Activated CD4-positive, alpha-beta T cell treated with anti-CD3 and anti-CD28 coated beads for 36 hours (primary cell): Measurements from ENCODE around the gene DLGAP4. TPM values are rescaled to one million over a fixed set of nuclear protein-coding genes. Genes with fewer than 3 reads are reported as not detected.
A peak's percentile ranks its signal among the peaks of the same experiment; 100 is the strongest.
"Not testable (repeated sequence)": the region's sequence is repeated elsewhere in the genome, so short reads cannot be mapped to it uniquely, and the experiment has no call there.

ENCODE experiments used
- ATAC-seq: fragments of 200-7000 bp; cut with Tn5 transposase; one replicate; pipeline ENCODE4 v1.10.0; 2021; ENCODE audit warnings: mild to moderate bottlenecking, moderate library complexity
- CTCF ChIA-PET: fragments of 350-600 bp; sonication (Branson Sonifier 250); formaldehyde crosslinking; loops from one replicate; lab custom pipeline; 2021; ENCODE audit warnings: antibody characterized with exemption; lab: Charles Lee
- POLR2A ChIA-PET: fragments of 350-600 bp; sonication (Branson Sonifier 250); formaldehyde crosslinking; loops from one replicate; lab custom pipeline; 2021; ENCODE audit warnings: antibody characterized with exemption, inconsistent platforms; lab: Charles Lee
- DNase-seq: peaks from one replicate; pipeline ENCODE4 v3.0.0-alpha.2; 2020
- H3K27ac Mint-ChIP-seq: one replicate; pipeline ENCODE4 v1.8.0; 2021; ENCODE audit warnings: mixed read lengths
- H3K27me3 Mint-ChIP-seq: one replicate; pipeline ENCODE4 v1.8.0; 2021; ENCODE audit warnings: mixed read lengths
- H3K36me3 Mint-ChIP-seq: one replicate; pipeline ENCODE4 v1.8.0; 2021; ENCODE audit warnings: low read depth, mixed read lengths
- H3K4me1 Mint-ChIP-seq: one replicate; pipeline ENCODE4 v1.8.0; 2021; ENCODE audit warnings: mixed read lengths
- H3K4me3 Mint-ChIP-seq: one replicate; pipeline ENCODE4 v1.8.0; 2021; ENCODE audit warnings: mild to moderate bottlenecking, moderate library complexity, mixed read lengths
- H3K9me3 Mint-ChIP-seq: one replicate; pipeline ENCODE4 v1.8.0; 2021; ENCODE audit warnings: low read depth, mixed read lengths
- intact Hi-C, 2 experiments: fragments of 100-400 bp; cut with DNase I in 1 of 2; cut with micrococcal nuclease in 1 of 2; formaldehyde crosslinking; loops; one replicate each; pipeline versions ENCODE4 v1.14.2 to v1.15.1; 2022 to 2024; cut with DNase I, micrococcal nuclease
- total RNA-seq, 2 experiments: library from RNA; stranded (reverse); gene quantifications; one replicate each; pipeline ENCODE4 v1.2.3, GENCODE V29; 2021

Gene DLGAP4
- total RNA-seq, 2 experiments from 2014 or later: 19.0 to 21.8 TPM

GRCh38 chr20:36374995-36375394 lies 68.9 kb downstream of the DLGAP4 start:
- no peak for ATAC-seq
- CTCF ChIA-PET: interaction anchor here (1.3 kb wide), 1 partner anchor 20 kb away, joined by 3 read pairs; no protein-coding TSS in a partner anchor

GRCh38 chr20:36377348-36378326 lies 71.5 kb downstream of the DLGAP4 start:
- intact Hi-C loops: no loop called here
- no peaks in the 10 kb centered on the region for H3K9me3 Mint-ChIP-seq
- no peaks in the 10 kb centered on the region for H3K4me1 Mint-ChIP-seq
- ChIA-PET CTCF (interaction anchor here (1.0 to 1.1 kb wide), 2 partner anchors 20 to 175 kb away, joined by 5 to 7 read pairs; no protein-coding TSS in a partner anchor), POLR2A (no interaction called here)
- no peak overlapping the region for H3K27ac Mint-ChIP-seq
- DNase-seq (no peak), ATAC-seq (no peak)
- H3K27me3 Mint-ChIP-seq: peaks cover 21% of the 10 kb centered on the region
- H3K36me3 Mint-ChIP-seq: no peaks in the 10 kb centered on the region
- H3K4me3 Mint-ChIP-seq: no peak overlapping the region

More at GRCh38 chr20:36374995-36375394, 68.9 kb downstream of the DLGAP4 start:
- no peaks in the 10 kb centered on the region for H3K4me1 Mint-ChIP-seq
- peaks cover 21% of the 10 kb centered on the region for H3K27me3 Mint-ChIP-seq
- no peak overlapping the region for H3K27ac Mint-ChIP-seq
- H3K4me3 Mint-ChIP-seq: no peak overlapping the region
- intact Hi-C loops: no loop called here
- H3K9me3 Mint-ChIP-seq: no peaks in the 10 kb centered on the region
- no peaks in the 10 kb centered on the region for H3K36me3 Mint-ChIP-seq
- POLR2A ChIA-PET: no interaction called here
- no peak for DNase-seq

- no peak for ATAC-seq
- ChIA-PET POLR2A (no interaction called here), CTCF (no interaction called here)
- H3K27ac Mint-ChIP-seq: no peak overlapping the region
- no peak overlapping the region for H3K4me3 Mint-ChIP-seq
- intact Hi-C loops: no loop called here
- no peaks in the 10 kb centered on the region for H3K9me3 Mint-ChIP-seq
- H3K4me1 Mint-ChIP-seq: no peaks in the 10 kb centered on the region
- no peaks in the 10 kb centered on the region for H3K36me3 Mint-ChIP-seq
- peaks cover 22% of the 10 kb centered on the region for H3K27me3 Mint-ChIP-seq
- DNase-seq: no peak
Observed at GRCh38 chr20:36378686-36379085, 72.5 kb downstream of the DLGAP4 start.

GRCh38 chr20:36379914-36380313 lies 73.8 kb downstream of the DLGAP4 start:
- H3K27ac Mint-ChIP-seq, H3K36me3 Mint-ChIP-seq, POLR2A ChIA-PET, CTCF ChIA-PET, H3K4me1 Mint-ChIP-seq, ATAC-seq, H3K4me3 Mint-ChIP-seq, intact Hi-C loops, DNase-seq, H3K9me3 Mint-ChIP-seq: not testable (repeated sequence)
- peaks cover 22% of the 10 kb centered on the region for H3K27me3 Mint-ChIP-seq

- ChIA-PET POLR2A (no interaction called here), CTCF (interaction anchor here (0.7 to 1.3 kb wide), 2 partner anchors 14 to 54 kb away, joined by 3 read pairs; no protein-coding TSS in a partner anchor)
- peak; percentile 73 for DNase-seq
- no peaks in the 10 kb centered on the region for H3K4me1 Mint-ChIP-seq
- no peak overlapping the region for H3K4me3 Mint-ChIP-seq
- peak; percentile 78 for ATAC-seq
- H3K27ac Mint-ChIP-seq: no peak overlapping the region
- intact Hi-C loops: loop anchor here in 1 of 2 experiments (1.0 kb wide), 1 partner anchor 40 kb away; no protein-coding TSS in a partner anchor
- H3K9me3 Mint-ChIP-seq: no peaks in the 10 kb centered on the region
- no peaks in the 10 kb centered on the region for H3K36me3 Mint-ChIP-seq
- peaks cover 13% of the 10 kb centered on the region for H3K27me3 Mint-ChIP-seq
Observed at GRCh38 chr20:36384022-36384619, 78.0 kb downstream of the DLGAP4 start.

- Mint-ChIP-seq H3K4me1 (no peaks in the 10 kb centered on the region), H3K27me3 (peaks cover 8% of the 10 kb centered on the region), H3K27ac (no peak overlapping the region), H3K36me3 (no peaks in the 10 kb centered on the region), H3K9me3 (no peaks in the 10 kb centered on the region), H3K4me3 (no peak overlapping the region)
- DNase-seq (no peak), ATAC-seq (no peak)
- ChIA-PET CTCF (no interaction called here), POLR2A (no interaction called here)
- intact Hi-C loops: no loop called here
Observed at GRCh38 chr20:36385503-36385902, 79.4 kb downstream of the DLGAP4 start.

- CTCF ChIA-PET: no interaction called here
- DNase-seq (no peak), ATAC-seq (no peak)
- Mint-ChIP-seq H3K27ac (no peak overlapping the region), H3K36me3 (no peaks in the 10 kb centered on the region), H3K9me3 (no peaks in the 10 kb centered on the region), H3K27me3 (peaks cover 8% of the 10 kb centered on the region), H3K4me1 (no peaks in the 10 kb centered on the region), H3K4me3 (no peak overlapping the region)
- intact Hi-C loops: no loop called here
- POLR2A ChIA-PET: no interaction called here
Observed at GRCh38 chr20:36386236-36386635, 80.1 kb downstream of the DLGAP4 start.

GRCh38 chr20:36390269-36390668 lies 84.1 kb downstream of the DLGAP4 start:
- Mint-ChIP-seq H3K27me3 (peaks cover 3% of the 10 kb centered on the region), H3K36me3 (no peaks in the 10 kb centered on the region), H3K9me3 (no peaks in the 10 kb centered on the region), H3K4me1 (no peaks in the 10 kb centered on the region), H3K27ac (no peak overlapping the region), H3K4me3 (no peak overlapping the region)
- ChIA-PET POLR2A (no interaction called here), CTCF (interaction anchor here (1.1 to 1.4 kb wide), 3 partner anchors 9 to 13 kb away, joined by 4 to 6 read pairs (median 4); no protein-coding TSS in a partner anchor)
- intact Hi-C loops: no loop called here
- ATAC-seq (no peak), DNase-seq (no peak)

- CTCF ChIA-PET: interaction anchor here (0.7 to 1.4 kb wide), 3 partner anchors 9 to 22 kb away, joined by 3 to 4 read pairs (median 4); no protein-coding TSS in a partner anchor
- H3K27me3 Mint-ChIP-seq: peaks cover 3% of the 10 kb centered on the region
- no peak for ATAC-seq
- DNase-seq: no peak
- no peak overlapping the region for H3K27ac Mint-ChIP-seq
- H3K4me3 Mint-ChIP-seq: no peak overlapping the region
- intact Hi-C loops: no loop called here
- H3K36me3 Mint-ChIP-seq: no peaks in the 10 kb centered on the region
- no peaks in the 10 kb centered on the region for H3K9me3 Mint-ChIP-seq
- no peaks in the 10 kb centered on the region for H3K4me1 Mint-ChIP-seq
- POLR2A ChIA-PET: interaction anchor here (0.6 kb wide), 1 partner anchor 28 kb away, joined by 3 read pairs; no protein-coding TSS in a partner anchor
Observed at GRCh38 chr20:36390719-36391415, 84.7 kb downstream of the DLGAP4 start.

GRCh38 chr20:36391456-36391855 lies 85.3 kb downstream of the DLGAP4 start:
- no peak for ATAC-seq
- ChIA-PET POLR2A (interaction anchor here (0.6 kb wide), 2 partner anchors 28 to 150 kb away, joined by 3 read pairs; no protein-coding TSS in a partner anchor), CTCF (interaction anchor here (0.6 to 1.4 kb wide), 4 partner anchors 8 to 396 kb away, joined by 3 to 4 read pairs (median 4); no protein-coding TSS in a partner anchor)
- H3K27ac Mint-ChIP-seq: no peak overlapping the region
- peaks cover 3% of the 10 kb centered on the region for H3K9me3 Mint-ChIP-seq
- no peaks in the 10 kb centered on the region for H3K36me3 Mint-ChIP-seq
- intact Hi-C loops: no loop called here
- H3K4me3 Mint-ChIP-seq: no peak overlapping the region
- DNase-seq: no peak
- peaks cover 3% of the 10 kb centered on the region for H3K27me3 Mint-ChIP-seq
- H3K4me1 Mint-ChIP-seq: no peaks in the 10 kb centered on the region

GRCh38 chr20:36391955-36392354 lies 85.8 kb downstream of the DLGAP4 start:
- CTCF ChIA-PET: interaction anchor here (0.6 kb wide), 1 partner anchor 397 kb away, joined by 3 read pairs; no protein-coding TSS in a partner anchor

More at GRCh38 chr20:36391955-36392354, 85.8 kb downstream of the DLGAP4 start:
- DNase-seq (no peak), ATAC-seq (no peak)
- no peaks in the 10 kb centered on the region for H3K36me3 Mint-ChIP-seq
- H3K4me3 Mint-ChIP-seq: no peak overlapping the region
- H3K27me3 Mint-ChIP-seq: peaks cover 3% of the 10 kb centered on the region
- intact Hi-C loops: no loop called here
- POLR2A ChIA-PET: interaction anchor here (0.6 kb wide), 1 partner anchor 150 kb away, joined by 3 read pairs; no protein-coding TSS in a partner anchor
- no peak overlapping the region for H3K27ac Mint-ChIP-seq
- peaks cover 4% of the 10 kb centered on the region for H3K9me3 Mint-ChIP-seq
- H3K4me1 Mint-ChIP-seq: no peaks in the 10 kb centered on the region
